Measurements from ENCODE around the gene CCDC112.

CCDC112 gene

DNA sequence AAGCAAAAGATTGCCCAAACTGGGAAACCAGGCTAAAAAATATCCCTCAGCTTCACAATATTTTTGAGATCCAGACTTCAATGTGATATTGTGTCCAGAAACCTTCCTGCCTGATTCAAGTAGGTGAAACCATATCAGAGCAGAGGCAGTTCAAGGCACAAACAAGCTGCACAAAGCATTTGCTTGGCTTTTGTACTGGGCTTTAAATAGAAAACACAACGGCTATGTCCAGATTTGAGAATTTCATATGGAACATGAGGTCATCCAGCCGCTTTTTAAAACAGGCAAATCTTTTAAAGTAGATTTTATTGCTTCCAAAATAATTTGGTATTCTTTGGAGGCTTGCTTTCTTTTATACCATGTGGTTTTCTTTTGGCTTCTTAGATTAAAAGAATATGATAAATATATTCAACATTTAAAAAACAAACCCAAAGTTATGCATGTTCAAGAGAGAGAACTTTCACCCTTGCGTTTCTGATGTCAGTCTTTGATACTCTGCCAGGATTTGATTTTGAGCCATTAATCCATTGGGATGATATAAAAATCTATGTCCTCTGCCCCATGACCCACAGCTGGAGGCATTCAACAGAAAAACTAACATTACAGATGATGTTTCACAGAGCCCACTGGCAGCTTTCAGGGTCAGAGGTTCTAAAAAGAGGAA is 29.0 kb upstream of the CCDC112 start:
- ChIA-PET CTCF (no interaction called here), POLR2A (no interaction called here)
- no peak for TF ChIP-seq FOXK2 (IDR thresholded peaks at IDR 0.05)
- no peak for TF ChIP-seq SP1 (IDR thresholded peaks at IDR 0.05)
- TF ChIP-seq TARDBP (IDR thresholded peaks at IDR 0.05): no peak
- no peak for TF ChIP-seq L3MBTL2 (conservative IDR thresholded peaks at IDR 0.05)
- TF ChIP-seq SUZ12 (IDR thresholded peaks at IDR 0.05): no peak
- TF ChIP-seq NFRKB (IDR thresholded peaks at IDR 0.05): no peak
- TF ChIP-seq CTBP1 (IDR thresholded peaks at IDR 0.05; ENCODE audit: borderline replicate concordance): no peak
- TF ChIP-seq, protein P1, sequence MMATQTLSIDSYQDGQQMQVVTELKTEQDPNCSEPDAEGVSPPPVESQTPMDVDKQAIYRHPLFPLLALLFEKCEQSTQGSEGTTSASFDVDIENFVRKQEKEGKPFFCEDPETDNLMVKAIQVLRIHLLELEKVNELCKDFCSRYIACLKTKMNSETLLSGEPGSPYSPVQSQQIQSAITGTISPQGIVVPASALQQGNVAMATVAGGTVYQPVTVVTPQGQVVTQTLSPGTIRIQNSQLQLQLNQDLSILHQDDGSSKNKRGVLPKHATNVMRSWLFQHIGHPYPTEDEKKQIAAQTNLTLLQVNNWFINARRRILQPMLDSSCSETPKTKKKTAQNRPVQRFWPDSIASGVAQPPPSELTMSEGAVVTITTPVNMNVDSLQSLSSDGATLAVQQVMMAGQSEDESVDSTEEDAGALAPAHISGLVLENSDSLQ (IDR thresholded peaks at IDR 0.05): no peak
- no peak for TF ChIP-seq FOXM1 (IDR thresholded peaks at IDR 0.05; ENCODE audit: borderline replicate concordance)
- no peak for TF ChIP-seq LEF1 (IDR thresholded peaks at IDR 0.05; ENCODE audit: borderline replicate concordance)
- TF ChIP-seq HDGF (IDR thresholded peaks at IDR 0.05; ENCODE audit: borderline replicate concordance): no peak
- no peak for TF ChIP-seq ELF4 (IDR thresholded peaks at IDR 0.05)
- TF ChIP-seq ZNF384 (IDR thresholded peaks at IDR 0.05): no peak
- DNase-seq (ENCODE audit: extremely low spot score): no peak

DNA sequence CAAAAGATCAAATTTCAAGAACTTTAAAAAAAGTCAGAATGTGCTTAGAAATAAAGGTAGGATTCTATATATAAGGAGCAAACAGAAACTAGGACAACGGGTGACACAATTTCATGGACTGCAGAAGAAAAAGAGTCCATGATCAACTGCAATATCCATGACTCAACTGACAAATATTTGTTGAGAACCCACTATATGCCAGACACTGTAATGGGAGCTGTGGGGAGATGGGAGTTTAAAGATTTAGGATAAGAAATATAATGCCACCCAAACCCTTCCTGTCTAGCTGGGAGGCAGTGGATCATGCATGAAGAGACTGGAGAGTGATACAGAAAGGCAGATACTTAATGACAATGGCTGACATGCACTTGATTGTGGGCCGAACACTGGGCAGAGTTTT is 27.6 kb upstream of the CCDC112 start:
- POLR2A ChIA-PET: no interaction called here
- CTCF ChIA-PET: no interaction called here
- no peak for DNase-seq (ENCODE audit: extremely low spot score)
- no peak for TF ChIP-seq SUZ12 (IDR thresholded peaks at IDR 0.05)
- TF ChIP-seq CTBP1 (IDR thresholded peaks at IDR 0.05; ENCODE audit: borderline replicate concordance): no peak
- TF ChIP-seq NFRKB (IDR thresholded peaks at IDR 0.05): no peak
- no peak for TF ChIP-seq BHLHE40 (IDR thresholded peaks at IDR 0.05; ENCODE audit: borderline replicate concordance)
- TF ChIP-seq L3MBTL2 (conservative IDR thresholded peaks at IDR 0.05): no peak
- no peak for TF ChIP-seq FOXM1 (IDR thresholded peaks at IDR 0.05; ENCODE audit: borderline replicate concordance)
- TF ChIP-seq ARNT (IDR thresholded peaks at IDR 0.05): no peak
- TF ChIP-seq, protein P1 (IDR thresholded peaks at IDR 0.05): no peak

DNA sequence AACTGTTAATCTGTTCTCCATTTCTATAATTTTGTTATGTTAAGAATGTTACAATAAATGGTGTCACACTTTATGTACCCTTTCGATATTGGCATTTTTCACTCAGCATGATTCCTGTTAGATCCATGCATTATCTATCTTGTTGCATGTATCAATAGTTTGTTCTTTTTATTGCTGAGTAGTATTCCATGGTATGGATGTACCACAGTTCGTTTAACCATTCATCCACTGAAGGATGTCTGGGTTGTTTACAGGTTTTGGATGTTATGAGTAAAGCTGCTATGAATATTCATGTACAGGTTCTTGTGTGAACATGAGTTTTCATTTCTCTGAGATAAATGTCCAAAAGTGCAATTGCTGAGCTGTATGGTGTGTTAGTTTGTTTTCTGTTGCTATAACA is 26.3 kb upstream of the CCDC112 start:
- POLR2A ChIA-PET: no interaction called here

DNA sequence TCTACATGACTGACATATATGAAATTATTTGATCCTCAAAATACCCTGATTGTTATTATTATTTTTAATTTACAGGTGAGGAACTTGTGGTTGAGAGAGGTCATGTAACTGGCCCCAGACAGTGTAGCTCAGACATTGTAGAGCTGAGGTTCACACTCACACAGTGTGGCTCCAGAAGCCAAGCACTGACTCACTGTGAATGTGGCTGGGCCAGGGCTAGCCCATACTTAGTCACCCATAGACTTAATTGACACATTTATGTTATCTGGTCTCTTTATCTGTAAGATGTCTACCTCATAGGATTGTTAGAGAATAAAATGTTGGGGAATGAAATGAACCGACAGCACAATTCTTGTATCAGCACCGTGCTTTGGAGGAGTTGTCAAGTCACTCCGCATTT is 24.9 kb upstream of the CCDC112 start:
- CTCF ChIA-PET: no interaction called here
- DNase-seq (ENCODE audit: extremely low spot score): no peak
- no peak for TF ChIP-seq FOXM1 (IDR thresholded peaks at IDR 0.05; ENCODE audit: borderline replicate concordance)
- no peak for TF ChIP-seq ELF4 (IDR thresholded peaks at IDR 0.05)
- TF ChIP-seq L3MBTL2 (conservative IDR thresholded peaks at IDR 0.05): no peak
- TF ChIP-seq FOXK2 (IDR thresholded peaks at IDR 0.05): no peak
- no peak for TF ChIP-seq NFRKB (IDR thresholded peaks at IDR 0.05)
- no peak for TF ChIP-seq LEF1 (IDR thresholded peaks at IDR 0.05; ENCODE audit: borderline replicate concordance)
- no peak for TF ChIP-seq SUZ12 (IDR thresholded peaks at IDR 0.05)
- TF ChIP-seq HDGF (IDR thresholded peaks at IDR 0.05; ENCODE audit: borderline replicate concordance): no peak
- TF ChIP-seq BHLHE40 (IDR thresholded peaks at IDR 0.05; ENCODE audit: borderline replicate concordance): no peak
- TF ChIP-seq SP1 (IDR thresholded peaks at IDR 0.05): no peak
- no peak for TF ChIP-seq CTBP1 (IDR thresholded peaks at IDR 0.05; ENCODE audit: borderline replicate concordance)
- TF ChIP-seq TARDBP (IDR thresholded peaks at IDR 0.05): no peak
- TF ChIP-seq, protein P1 (IDR thresholded peaks at IDR 0.05): no peak
- no peak for TF ChIP-seq ZNF384 (IDR thresholded peaks at IDR 0.05)
- TF ChIP-seq ARNT (IDR thresholded peaks at IDR 0.05): no peak
- TF ChIP-seq FOXA1 (IDR thresholded peaks at IDR 0.05): no peak
- POLR2A ChIA-PET: no interaction called here

More for the DNA sequence above, 26.3 kb upstream of the CCDC112 start:
- CTCF ChIA-PET: no interaction called here
- DNase-seq (ENCODE audit: extremely low spot score): no peak
- no peak for TF ChIP-seq SP1 (IDR thresholded peaks at IDR 0.05)
- no peak for TF ChIP-seq ZNF384 (IDR thresholded peaks at IDR 0.05)
- no peak for TF ChIP-seq CTBP1 (IDR thresholded peaks at IDR 0.05; ENCODE audit: borderline replicate concordance)
- TF ChIP-seq ARNT (IDR thresholded peaks at IDR 0.05): no peak

DNA sequence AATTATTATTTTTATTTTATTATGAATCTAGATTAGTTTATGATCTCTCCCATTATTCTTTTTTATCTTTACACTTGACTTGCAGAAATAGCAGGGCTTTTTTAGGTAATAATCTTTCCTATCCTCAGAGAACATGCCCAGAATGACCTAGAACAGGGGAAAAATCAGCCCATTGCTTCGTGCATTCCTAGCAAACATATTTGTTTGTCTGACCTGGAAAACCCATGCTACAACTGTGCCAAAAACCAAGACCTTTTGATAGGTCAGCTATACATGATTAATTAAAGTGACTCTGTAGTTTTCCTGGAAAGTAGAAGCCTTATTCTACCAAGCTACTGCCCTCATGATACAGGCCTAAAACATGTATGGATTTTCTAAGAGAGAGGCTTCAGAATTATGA is 24.1 kb upstream of the CCDC112 start:
- no peak for TF ChIP-seq NFRKB (IDR thresholded peaks at IDR 0.05)
- no peak for DNase-seq (ENCODE audit: extremely low spot score)
- CTCF ChIA-PET: no interaction called here
- POLR2A ChIA-PET: no interaction called here

DNA sequence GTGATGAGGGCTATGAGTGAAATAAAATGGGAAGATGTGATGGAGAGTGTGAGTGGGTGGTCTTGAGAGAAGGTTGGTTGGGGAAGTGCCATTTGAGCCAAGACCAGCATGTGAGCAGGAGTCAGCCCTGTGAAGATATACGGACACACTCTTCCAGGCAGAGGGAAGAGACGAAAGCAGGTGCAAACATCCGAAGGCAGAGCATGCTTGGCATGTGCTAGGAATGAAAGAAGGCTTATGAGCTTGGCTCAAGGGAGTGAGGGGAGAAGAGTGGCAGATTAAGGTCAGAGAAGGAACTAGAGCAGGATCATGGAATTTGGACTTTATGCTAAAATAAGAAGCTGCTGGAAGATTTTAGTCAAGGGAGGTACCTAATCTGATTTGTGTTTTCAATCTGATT is 23.6 kb upstream of the CCDC112 start:
- ChIA-PET CTCF (no interaction called here), POLR2A (no interaction called here)
- no peak for TF ChIP-seq BHLHE40 (IDR thresholded peaks at IDR 0.05; ENCODE audit: borderline replicate concordance)
- no peak for TF ChIP-seq ARNT (IDR thresholded peaks at IDR 0.05)
- TF ChIP-seq FOXK2 (IDR thresholded peaks at IDR 0.05): no peak
- TF ChIP-seq CTBP1 (IDR thresholded peaks at IDR 0.05; ENCODE audit: borderline replicate concordance): no peak
- TF ChIP-seq SUZ12 (IDR thresholded peaks at IDR 0.05): no peak
- no peak for TF ChIP-seq NFRKB (IDR thresholded peaks at IDR 0.05)
- no peak for TF ChIP-seq SP1 (IDR thresholded peaks at IDR 0.05)
- TF ChIP-seq LEF1 (IDR thresholded peaks at IDR 0.05; ENCODE audit: borderline replicate concordance): no peak
- TF ChIP-seq FOXA1 (IDR thresholded peaks at IDR 0.05): no peak
- no peak for TF ChIP-seq ZNF384 (IDR thresholded peaks at IDR 0.05)
- TF ChIP-seq ELF4 (IDR thresholded peaks at IDR 0.05): no peak
- TF ChIP-seq, protein P1 (IDR thresholded peaks at IDR 0.05): no peak
- TF ChIP-seq HDGF (IDR thresholded peaks at IDR 0.05; ENCODE audit: borderline replicate concordance): no peak
- no peak for TF ChIP-seq FOXM1 (IDR thresholded peaks at IDR 0.05; ENCODE audit: borderline replicate concordance)
- TF ChIP-seq L3MBTL2 (conservative IDR thresholded peaks at IDR 0.05): no peak
- TF ChIP-seq TARDBP (IDR thresholded peaks at IDR 0.05): no peak
- DNase-seq (ENCODE audit: extremely low spot score): no peak

Data from HEK293T (cell line).